B cell (primary cell): ENCODE measurements around the gene SRGAP1. TPM values are rescaled to one million over a fixed set of nuclear protein-coding genes. Genes with fewer than 3 reads are reported as not detected.

Source experiments
- ATAC-seq: fragments of 200-7000 bp; cut with Tn5 transposase; one replicate; pipeline ENCODE4 v1.10.0; 2021; ENCODE audit warnings: low read depth, mild to moderate bottlenecking, moderate number of reproducible peaks, moderate library complexity
- CTCF ChIA-PET: fragments of 350-600 bp; sonication (Branson Sonifier 250); formaldehyde crosslinking; loops from one replicate; lab custom pipeline; 2021; ENCODE audit warnings: antibody characterized with exemption, inconsistent platforms; lab: Charles Lee
- POLR2A ChIA-PET: fragments of 350-600 bp; sonication (Branson Sonifier 250); formaldehyde crosslinking; loops from one replicate; lab custom pipeline; 2021; ENCODE audit warnings: antibody characterized with exemption; lab: Charles Lee
- DNase-seq: peaks from one replicate; pipeline ENCODE4 v3.0.0; 2013
- H2AFZ ChIP-seq: 2 replicates; pipeline ENCODE4 v1.6.1; 2012; ENCODE audit warnings: mild to moderate bottlenecking, low read depth, low read length; ENCODE audit not compliant: insufficient read depth, poor library complexity, severe bottlenecking
- H3K27ac ChIP-seq, 2 donors: 1 replicate in 1 of 2; 2 replicates in 1 of 2; pipeline ENCODE4 v1.5.1; 2012 to 2013; ENCODE audit warnings: low read length in 2 of 2, mild to moderate bottlenecking in 2 of 2, moderate library complexity in 1 of 2
- H3K27me3 ChIP-seq, 4 experiments: fragments of 200-600 bp in 1 of 4; sonication (generic) in 1 of 4; replicated peaks in 1 of 4; 1 replicate in 2 of 4; 2 replicates in 2 of 4; pipeline versions ENCODE4 v1.6.1 to v1.7.0; 2013 to 2016; ENCODE audit warnings: low read length in 3 of 4, mild to moderate bottlenecking in 2 of 4, mixed read lengths in 1 of 4, moderate library complexity in 1 of 4; ENCODE audit not compliant: insufficient read depth in 4 of 4, control insufficient read depth in 3 of 4; ENCODE audit errors: control extremely low read depth in 1 of 4
- H3K36me3 ChIP-seq, 2 experiments: replicated peaks in 1 of 2; 1 replicate in 1 of 2; 2 replicates in 1 of 2; pipeline versions ENCODE4 v1.6.1 to v1.7.1; 2013; ENCODE audit warnings: low read length in 1 of 2; ENCODE audit not compliant: insufficient read depth in 2 of 2, control insufficient read depth in 1 of 2; ENCODE audit errors: control extremely low read depth in 1 of 2, extremely low read depth in 1 of 2
- H3K4me1 ChIP-seq, 2 donors: fragments of 200-600 bp in 1 of 2; sonication (generic) in 1 of 2; 1 replicate in 1 of 2; 2 replicates in 1 of 2; pipeline versions ENCODE4 v1.5.1 to v1.6.1; 2013 to 2017; ENCODE audit warnings: low read length in 2 of 2; ENCODE audit not compliant: control insufficient read depth in 2 of 2, insufficient read depth in 2 of 2
- H3K4me2 ChIP-seq: replicated peaks from 2 replicates; pipeline ENCODE3; 2012; ENCODE audit warnings: mild to moderate bottlenecking, low read depth, low read length; ENCODE audit not compliant: poor library complexity, severe bottlenecking
- H3K4me3 ChIP-seq, 5 experiments: fragments of 200-600 bp in 1 of 5; sonication (generic) in 1 of 5; 1 replicate in 3 of 5; 2 replicates in 2 of 5; pipeline versions ENCODE4 v1.5.1 to v1.7.0; 2011 to 2016; ENCODE audit warnings: low read length in 4 of 5, mild to moderate bottlenecking in 4 of 5, low read depth in 2 of 5, control low read depth in 1 of 5, moderate library complexity in 1 of 5; ENCODE audit not compliant: insufficient read depth in 1 of 5; ENCODE audit errors: control extremely low read depth in 1 of 5, extremely low read depth in 1 of 5
- H3K79me2 ChIP-seq: fragments of 200-600 bp; sonication (generic); one replicate; pipeline ENCODE4 v1.6.0; 2016; ENCODE audit warnings: low read length; ENCODE audit not compliant: control insufficient read depth, insufficient read depth
- H3K9ac ChIP-seq: fragments of 200-600 bp; sonication (generic); 2 replicates; pipeline ENCODE4 v1.6.1; 2017; ENCODE audit warnings: mild to moderate bottlenecking, low read length, moderate library complexity
- H3K9me3 ChIP-seq, 3 donors: one replicate each; pipeline versions ENCODE4 v1.6.1 to v1.7.1; 2013; ENCODE audit warnings: low read length in 2 of 3; ENCODE audit not compliant: control insufficient read depth in 2 of 3, insufficient read depth in 1 of 3; ENCODE audit errors: control extremely low read depth in 1 of 3
- H4K20me1 ChIP-seq: 2 replicates; pipeline ENCODE4 v1.6.0; 2012; ENCODE audit warnings: mild to moderate bottlenecking, low read length; ENCODE audit not compliant: insufficient read depth, control insufficient read depth, poor library complexity, severe bottlenecking
- H3K27ac Mint-ChIP-seq: one replicate; pipeline ENCODE4 v1.8.0; 2021; ENCODE audit warnings: mixed read lengths
- H3K27me3 Mint-ChIP-seq: one replicate; pipeline ENCODE4 v1.8.0; 2021; ENCODE audit warnings: mixed read lengths
- H3K4me1 Mint-ChIP-seq: one replicate; pipeline ENCODE4 v1.8.0; 2021; ENCODE audit warnings: mixed read lengths
- H3K4me3 Mint-ChIP-seq: one replicate; pipeline ENCODE4 v1.8.0; 2021; ENCODE audit warnings: mixed read lengths
- H3K9me3 Mint-ChIP-seq: one replicate; pipeline ENCODE4 v1.8.0; 2022; ENCODE audit warnings: mixed read lengths; ENCODE audit not compliant: insufficient read depth
- EZH2 ChIP-seq: IDR thresholded peaks from 2 replicates; pipeline ENCODE4 v1.6.1; 2012; ENCODE audit warnings: borderline replicate concordance, low read depth, mild to moderate bottlenecking, moderate library complexity, low read length; ENCODE audit not compliant: insufficient read depth, poor library complexity, severe bottlenecking
- WGBS: methylation state at CpG from one replicate; pipeline ENCODE4 v1.1.5; 2013; ENCODE audit warnings: missing lambda C conversion rate; ENCODE audit not compliant: insufficient coverage; 5-methylcytosine and 5-hydroxymethylcytosine counted together
- intact Hi-C: fragments of 100-400 bp; cut with micrococcal nuclease; formaldehyde crosslinking; loops from one replicate; pipeline ENCODE4 v1.10.0; 2022
- polyA plus RNA-seq: library from polyadenylated mRNA; depleted of rRNA; stranded (reverse); fragments of >200 nt; gene quantifications from 2 replicates; pipeline ENCODE4 v1.2.3, GENCODE V29; 2012
- total RNA-seq, 2 donors: library from RNA; stranded (reverse); fragments of 120-200 nt in 1 of 2; gene quantifications; 1 replicate in 1 of 2; 2 replicates in 1 of 2; pipeline versions ENCODE4 v1.2.3 to v1.2.4, GENCODE V29; 2013 to 2022
- TF ChIP-seq, protein P1 (sequence below): fragments of 200-600 bp; IDR thresholded peaks from one replicate; pipeline ENCODE4 v1.8.0; 2022; ENCODE audit warnings: antibody characterized with exemption, mild to moderate bottlenecking

The SRGAP1 gene
- total and polyA plus RNA-seq, 2 donors (not counting 1 experiment from before 2014, with no cell fraction given) = under 0.01 to 0.22 TPM

DNA sequence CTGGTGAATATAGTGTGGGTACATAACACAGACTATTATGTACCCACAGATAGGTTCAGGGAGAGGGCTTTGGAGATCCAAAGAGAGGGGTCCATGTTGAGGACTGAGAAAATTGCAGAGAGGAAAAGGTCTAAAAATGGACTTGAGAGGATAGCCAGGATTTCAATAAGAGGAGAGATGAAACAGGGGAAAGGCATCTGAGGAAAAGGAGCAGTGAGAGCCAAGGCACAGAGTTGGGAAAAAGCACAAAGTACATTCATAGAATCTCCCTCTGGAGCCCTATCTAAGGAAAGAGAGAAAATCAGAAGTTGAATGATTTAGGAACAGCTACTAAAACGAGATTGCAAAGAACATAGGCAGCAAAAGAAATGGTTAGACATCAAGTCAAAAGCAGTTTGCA, 182.8 kb downstream of the SRGAP1 start:
- no peaks in the 10 kb centered on the region for H3K27me3 Mint-ChIP-seq
- no peaks in the 10 kb centered on the region for H3K36me3 ChIP-seq
- H3K9me3 ChIP-seq = peaks cover 0 to 3% (median 0%) of the 10 kb centered on the region in 3 donors
- no peak overlapping the region for H3K4me3 Mint-ChIP-seq
- H3K4me1 ChIP-seq = no peaks in the 10 kb centered on the region
- H4K20me1 ChIP-seq = no peaks in the 10 kb centered on the region
- DNase-seq = no peak
- H3K4me3 ChIP-seq = no peak overlapping the region
- ATAC-seq = no peak
- H3K27me3 ChIP-seq = no peaks in the 10 kb centered on the region
- no peak for TF ChIP-seq EZH2
- TF ChIP-seq, protein P1, sequence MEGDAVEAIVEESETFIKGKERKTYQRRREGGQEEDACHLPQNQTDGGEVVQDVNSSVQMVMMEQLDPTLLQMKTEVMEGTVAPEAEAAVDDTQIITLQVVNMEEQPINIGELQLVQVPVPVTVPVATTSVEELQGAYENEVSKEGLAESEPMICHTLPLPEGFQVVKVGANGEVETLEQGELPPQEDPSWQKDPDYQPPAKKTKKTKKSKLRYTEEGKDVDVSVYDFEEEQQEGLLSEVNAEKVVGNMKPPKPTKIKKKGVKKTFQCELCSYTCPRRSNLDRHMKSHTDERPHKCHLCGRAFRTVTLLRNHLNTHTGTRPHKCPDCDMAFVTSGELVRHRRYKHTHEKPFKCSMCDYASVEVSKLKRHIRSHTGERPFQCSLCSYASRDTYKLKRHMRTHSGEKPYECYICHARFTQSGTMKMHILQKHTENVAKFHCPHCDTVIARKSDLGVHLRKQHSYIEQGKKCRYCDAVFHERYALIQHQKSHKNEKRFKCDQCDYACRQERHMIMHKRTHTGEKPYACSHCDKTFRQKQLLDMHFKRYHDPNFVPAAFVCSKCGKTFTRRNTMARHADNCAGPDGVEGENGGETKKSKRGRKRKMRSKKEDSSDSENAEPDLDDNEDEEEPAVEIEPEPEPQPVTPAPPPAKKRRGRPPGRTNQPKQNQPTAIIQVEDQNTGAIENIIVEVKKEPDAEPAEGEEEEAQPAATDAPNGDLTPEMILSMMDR = no peak
- intact Hi-C loops = no loop called here
- no peak overlapping the region for H3K27ac Mint-ChIP-seq
- no peak overlapping the region for H3K9ac ChIP-seq
- H3K4me2 ChIP-seq = no peak overlapping the region
- H2AFZ ChIP-seq = no peak overlapping the region
- H3K79me2 ChIP-seq = no peaks in the 10 kb centered on the region
- CTCF ChIA-PET = no interaction called here
- WGBS = no CpG with 5 or more reads among the region's 1 CpG
- H3K9me3 Mint-ChIP-seq = no peaks in the 10 kb centered on the region
- H3K4me1 Mint-ChIP-seq = no peaks in the 10 kb centered on the region
- H3K27ac ChIP-seq = no peak overlapping the region
- POLR2A ChIA-PET = no interaction called here

DNA sequence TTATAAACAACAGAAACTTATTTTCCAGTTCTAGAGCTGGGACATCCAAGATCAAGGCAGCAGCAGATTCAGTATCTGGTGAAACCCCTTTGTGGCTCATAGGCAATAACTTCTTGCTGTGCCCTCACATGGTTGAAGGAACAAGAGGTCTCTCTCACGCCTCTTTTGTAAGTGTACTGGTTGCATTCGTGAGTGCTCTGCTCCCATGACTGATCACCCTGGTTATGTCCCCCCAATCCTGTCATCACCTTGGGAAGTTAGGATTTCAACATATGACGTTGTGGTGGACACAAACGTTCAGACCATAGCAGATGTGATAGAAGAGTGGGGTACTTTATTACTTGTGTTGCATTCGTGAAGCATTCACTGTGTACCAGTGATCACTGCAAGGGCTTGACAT, 184.0 kb downstream of the SRGAP1 start:
- Mint-ChIP-seq H3K27ac (no peak overlapping the region), H3K9me3 (no peaks in the 10 kb centered on the region), H3K4me3 (no peak overlapping the region), H3K4me1 (no peaks in the 10 kb centered on the region), H3K27me3 (no peaks in the 10 kb centered on the region)
- Histone ChIP-seq H3K4me2 (no peak overlapping the region), H3K9me3 (peaks cover 0 to 4% (median 0%) of the 10 kb centered on the region in 3 donors), H3K4me1 (no peaks in the 10 kb centered on the region), H3K4me3 (no peak overlapping the region), H4K20me1 (no peaks in the 10 kb centered on the region), H3K36me3 (no peaks in the 10 kb centered on the region), H3K27me3 (no peaks in the 10 kb centered on the region), H3K27ac (no peak overlapping the region), H3K79me2 (no peaks in the 10 kb centered on the region), H3K9ac (no peak overlapping the region), H2AFZ (no peak overlapping the region)
- DNase-seq = no peak
- ATAC-seq = no peak
- POLR2A ChIA-PET = no interaction called here
- WGBS = 97% methylated on average over 3 of the region's 5 CpGs
- no peak for TF ChIP-seq EZH2
- TF ChIP-seq, protein P1 = no peak
- intact Hi-C loops = no loop called here
- CTCF ChIA-PET = no interaction called here
